Adrenal gland (tissue), 5 donors: ENCODE measurements around the gene GPR146.

ENCODE experiments used
- POLR2A ChIP-seq, 2 donors: fragments of 450-650 bp; IDR thresholded peaks; one replicate each; pipeline ENCODE4 v1.6.1; 2017; ENCODE audit warnings: antibody characterized with exemption in 2 of 2, mild to moderate bottlenecking in 2 of 2, moderate library complexity in 1 of 2
- TF ChIP-seq, protein P1 (sequence below), 6 experiments: fragments of 450-650 bp in 4 of 6; fragments of 200-600 bp in 2 of 6; sonication (generic) in 1 of 6; IDR thresholded peaks; 1 replicate in 5 of 6; 2 replicates in 1 of 6; pipeline versions ENCODE4 v1.5.1 to v1.8.0; 2016 to 2021; ENCODE audit warnings: antibody characterized with exemption in 6 of 6, mild to moderate bottlenecking in 2 of 6, moderate library complexity in 1 of 6
- donor health status: DM: no; HTN: no; CAD: no.

DNA sequence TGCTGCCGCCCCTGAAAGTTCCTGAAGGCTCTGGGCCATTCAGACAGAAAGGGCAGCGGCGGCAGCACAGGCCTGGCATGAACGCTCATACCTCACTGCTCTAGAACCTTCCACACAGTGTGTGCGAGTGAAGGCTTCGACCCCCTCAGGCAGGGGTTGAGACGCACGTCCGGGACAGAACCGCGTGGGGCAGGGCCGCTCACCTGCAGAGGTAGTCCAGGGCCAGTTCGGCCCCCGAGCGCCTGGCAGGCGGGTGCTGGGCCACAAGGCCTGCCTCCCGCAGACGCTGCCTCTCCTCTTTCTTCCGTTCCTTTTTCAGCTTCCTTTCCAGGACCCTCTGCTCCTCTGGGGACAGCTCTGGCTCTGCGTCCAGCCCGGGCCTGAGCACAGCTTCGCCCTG, 34.6 kb upstream of the GPR146 start:
- TF ChIP-seq, protein P1, sequence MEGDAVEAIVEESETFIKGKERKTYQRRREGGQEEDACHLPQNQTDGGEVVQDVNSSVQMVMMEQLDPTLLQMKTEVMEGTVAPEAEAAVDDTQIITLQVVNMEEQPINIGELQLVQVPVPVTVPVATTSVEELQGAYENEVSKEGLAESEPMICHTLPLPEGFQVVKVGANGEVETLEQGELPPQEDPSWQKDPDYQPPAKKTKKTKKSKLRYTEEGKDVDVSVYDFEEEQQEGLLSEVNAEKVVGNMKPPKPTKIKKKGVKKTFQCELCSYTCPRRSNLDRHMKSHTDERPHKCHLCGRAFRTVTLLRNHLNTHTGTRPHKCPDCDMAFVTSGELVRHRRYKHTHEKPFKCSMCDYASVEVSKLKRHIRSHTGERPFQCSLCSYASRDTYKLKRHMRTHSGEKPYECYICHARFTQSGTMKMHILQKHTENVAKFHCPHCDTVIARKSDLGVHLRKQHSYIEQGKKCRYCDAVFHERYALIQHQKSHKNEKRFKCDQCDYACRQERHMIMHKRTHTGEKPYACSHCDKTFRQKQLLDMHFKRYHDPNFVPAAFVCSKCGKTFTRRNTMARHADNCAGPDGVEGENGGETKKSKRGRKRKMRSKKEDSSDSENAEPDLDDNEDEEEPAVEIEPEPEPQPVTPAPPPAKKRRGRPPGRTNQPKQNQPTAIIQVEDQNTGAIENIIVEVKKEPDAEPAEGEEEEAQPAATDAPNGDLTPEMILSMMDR (IDR thresholded peaks at IDR 0.05) = no peak
- TF ChIP-seq POLR2A (IDR thresholded peaks at IDR 0.05) = no peak
